ENCODE results near the gene NAPB.

GRCh38 chr20:23403751-23404150 lies 17.5 kb downstream of the NAPB start:
- TF ChIP-seq, protein P1, sequence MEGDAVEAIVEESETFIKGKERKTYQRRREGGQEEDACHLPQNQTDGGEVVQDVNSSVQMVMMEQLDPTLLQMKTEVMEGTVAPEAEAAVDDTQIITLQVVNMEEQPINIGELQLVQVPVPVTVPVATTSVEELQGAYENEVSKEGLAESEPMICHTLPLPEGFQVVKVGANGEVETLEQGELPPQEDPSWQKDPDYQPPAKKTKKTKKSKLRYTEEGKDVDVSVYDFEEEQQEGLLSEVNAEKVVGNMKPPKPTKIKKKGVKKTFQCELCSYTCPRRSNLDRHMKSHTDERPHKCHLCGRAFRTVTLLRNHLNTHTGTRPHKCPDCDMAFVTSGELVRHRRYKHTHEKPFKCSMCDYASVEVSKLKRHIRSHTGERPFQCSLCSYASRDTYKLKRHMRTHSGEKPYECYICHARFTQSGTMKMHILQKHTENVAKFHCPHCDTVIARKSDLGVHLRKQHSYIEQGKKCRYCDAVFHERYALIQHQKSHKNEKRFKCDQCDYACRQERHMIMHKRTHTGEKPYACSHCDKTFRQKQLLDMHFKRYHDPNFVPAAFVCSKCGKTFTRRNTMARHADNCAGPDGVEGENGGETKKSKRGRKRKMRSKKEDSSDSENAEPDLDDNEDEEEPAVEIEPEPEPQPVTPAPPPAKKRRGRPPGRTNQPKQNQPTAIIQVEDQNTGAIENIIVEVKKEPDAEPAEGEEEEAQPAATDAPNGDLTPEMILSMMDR (IDR thresholded peaks at IDR 0.05; ENCODE audit: low read length) = no peak
- TF ChIP-seq EZH2 (optimal IDR thresholded peaks at IDR 0.05; ENCODE audit: low read depth, low read length) (no peak), EZH2phosphoT487 (IDR thresholded peaks at IDR 0.05; ENCODE audit: low read length) (no peak)

All from MM.1S (cell line).